Subcutaneous abdominal adipose tissue (tissue), 5 donors: ENCODE data around the gene BMI1.

Experiments used
- H3K27ac ChIP-seq: one replicate; pipeline ENCODE4 v1.7.0; 2013; ENCODE audit warnings: low read depth, mild to moderate bottlenecking, inconsistent platforms, low read length, moderate library complexity
- H3K27me3 ChIP-seq, 5 donors: one replicate each; pipeline ENCODE4 v1.7.0; 2013; ENCODE audit warnings: low read length in 5 of 5, inconsistent platforms in 1 of 5; ENCODE audit not compliant: control insufficient read depth in 5 of 5, insufficient read depth in 4 of 5
- H3K36me3 ChIP-seq, 5 donors: one replicate each; pipeline ENCODE4 v1.7.0; 2013; ENCODE audit warnings: low read length in 5 of 5; ENCODE audit not compliant: control insufficient read depth in 5 of 5, insufficient read depth in 5 of 5
- H3K4me1 ChIP-seq, 5 donors: one replicate each; pipeline ENCODE4 v1.7.0; 2013; ENCODE audit warnings: low read length in 5 of 5, mild to moderate bottlenecking in 3 of 5, moderate library complexity in 1 of 5; ENCODE audit not compliant: control insufficient read depth in 5 of 5, insufficient read depth in 5 of 5
- H3K4me3 ChIP-seq, 5 donors: one replicate each; pipeline ENCODE4 v1.7.0; 2013; ENCODE audit warnings: low read length in 5 of 5, low read depth in 1 of 5
- H3K9ac ChIP-seq, 5 donors: one replicate each; pipeline ENCODE4 v1.7.0; 2013; ENCODE audit warnings: low read length in 5 of 5, mild to moderate bottlenecking in 4 of 5, moderate library complexity in 3 of 5
- H3K9me3 ChIP-seq, 5 donors: one replicate each; pipeline ENCODE4 v1.7.0; 2013; ENCODE audit warnings: low read length in 5 of 5; ENCODE audit not compliant: control insufficient read depth in 5 of 5
- donor health status: healthy.
- donor health status: healthy.
- donor health status: healthy.
- donor health status: healthy.
- donor health status: healthy.

The BMI1 gene

GRCh38 chr10:22365233-22365632, 44.3 kb downstream of the BMI1 start:
- no peaks in the 10 kb centered on the region for H3K36me3 ChIP-seq
- no peak overlapping the region for H3K4me3 ChIP-seq
- no peak overlapping the region for H3K27ac ChIP-seq
- no peak overlapping the region for H3K9ac ChIP-seq
- H3K9me3 ChIP-seq, result no peaks in the 10 kb centered on the region
- H3K4me1 ChIP-seq, result peaks cover 0 to 2% (median 0%) of the 10 kb centered on the region in 5 donors
- no peaks in the 10 kb centered on the region for H3K27me3 ChIP-seq

DNA sequence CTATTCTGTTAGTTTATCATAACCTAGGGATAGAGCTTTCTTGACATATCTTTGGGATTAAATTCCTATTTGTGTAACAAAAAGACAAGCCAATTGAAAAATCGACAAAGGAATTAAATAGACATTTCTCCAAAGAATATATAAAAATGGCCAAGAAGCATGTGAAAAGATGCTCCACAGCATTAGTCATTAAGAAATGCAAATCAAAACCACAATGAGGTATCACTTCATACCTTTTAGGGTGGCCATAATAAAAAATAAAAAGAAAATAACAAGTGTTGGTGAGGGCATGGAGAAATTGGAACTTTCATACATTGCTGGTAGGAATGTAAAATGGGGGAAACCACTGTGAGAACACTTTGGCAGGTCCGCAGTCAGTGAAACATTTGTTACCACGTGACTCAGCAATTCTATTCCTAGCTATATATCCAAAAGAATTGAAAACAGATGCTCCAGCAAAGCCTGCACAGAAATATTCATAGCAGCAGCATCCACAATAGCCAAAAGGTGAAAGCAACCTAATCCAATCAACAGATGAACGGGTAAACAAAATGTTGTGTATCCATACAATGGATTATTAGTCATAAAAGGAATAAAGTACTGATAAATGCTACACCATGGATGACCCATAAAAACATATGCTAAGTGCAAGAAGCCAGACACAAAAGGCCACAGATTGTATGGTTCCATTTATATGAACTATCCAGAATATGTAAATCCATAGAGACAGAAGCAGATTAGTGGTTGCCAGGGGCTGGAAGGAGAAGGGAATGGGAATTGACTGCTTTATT, 44.9 kb downstream of the BMI1 start:
- Histone ChIP-seq H3K9ac (no peak overlapping the region), H3K36me3 (no peaks in the 10 kb centered on the region), H3K4me3 (no peak overlapping the region), H3K4me1 (peaks cover 0 to 2% (median 0%) of the 10 kb centered on the region in 5 donors), H3K9me3 (no peaks in the 10 kb centered on the region), H3K27ac (no peak overlapping the region), H3K27me3 (no peaks in the 10 kb centered on the region)

DNA sequence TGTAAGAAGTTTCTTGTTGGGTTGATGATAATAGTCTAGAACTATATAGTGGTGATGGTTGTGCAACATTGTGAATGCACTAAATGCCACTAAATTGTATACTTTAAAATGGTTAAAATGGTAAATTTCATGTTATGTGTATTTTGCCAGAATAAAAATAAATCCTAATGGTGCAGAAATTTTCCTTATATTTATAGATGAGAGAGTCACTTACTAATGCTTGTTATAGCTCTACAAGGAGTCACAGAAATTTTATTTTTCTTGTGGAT, 45.5 kb downstream of the BMI1 start:
- no peaks in the 10 kb centered on the region for H3K27me3 ChIP-seq
- H3K36me3 ChIP-seq, result no peaks in the 10 kb centered on the region
- H3K4me1 ChIP-seq, result peaks cover 0 to 2% (median 0%) of the 10 kb centered on the region in 5 donors
- H3K27ac ChIP-seq, result no peak overlapping the region
- H3K9me3 ChIP-seq, result no peaks in the 10 kb centered on the region
- no peak overlapping the region for H3K4me3 ChIP-seq
- H3K9ac ChIP-seq, result no peak overlapping the region

GRCh38 chr10:22366771-22367170, 45.9 kb downstream of the BMI1 start:
- Histone ChIP-seq H3K4me1 (peaks cover 0 to 2% (median 0%) of the 10 kb centered on the region in 5 donors), H3K36me3 (no peaks in the 10 kb centered on the region), H3K9ac (no peak overlapping the region), H3K9me3 (no peaks in the 10 kb centered on the region), H3K27me3 (no peaks in the 10 kb centered on the region), H3K4me3 (no peak overlapping the region), H3K27ac (no peak overlapping the region)

GRCh38 chr10:22367471-22367870, 46.6 kb downstream of the BMI1 start:
- Histone ChIP-seq H3K9ac (no peak overlapping the region), H3K9me3 (no peaks in the 10 kb centered on the region), H3K36me3 (no peaks in the 10 kb centered on the region), H3K27ac (no peak overlapping the region), H3K4me3 (no peak overlapping the region), H3K27me3 (peaks cover 0 to under 1% (median 0%) of the 10 kb centered on the region in 5 donors), H3K4me1 (peaks cover 0 to 2% (median 0%) of the 10 kb centered on the region in 5 donors)

DNA sequence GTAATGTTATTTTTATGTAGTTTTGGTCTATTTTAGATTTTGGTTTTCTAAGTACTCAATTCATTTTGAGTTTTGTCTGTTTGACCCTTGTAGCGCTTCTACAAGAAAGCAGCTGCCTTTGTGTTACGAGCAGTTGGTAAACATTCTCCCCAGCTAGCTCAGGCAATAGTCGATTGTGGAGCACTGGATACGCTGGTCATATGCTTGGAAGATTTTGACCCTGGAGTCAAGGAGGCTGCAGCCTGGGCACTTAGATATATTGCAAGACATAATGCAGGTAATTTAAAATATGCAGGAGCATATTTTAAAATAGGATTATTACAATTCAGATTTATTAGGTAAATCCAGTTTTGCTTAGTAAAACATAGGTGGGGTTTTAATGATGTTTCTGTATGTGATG, 47.5 kb downstream of the BMI1 start:
- Histone ChIP-seq H3K9ac (no peak overlapping the region), H3K4me1 (peaks cover 0 to 2% (median 0%) of the 10 kb centered on the region in 5 donors), H3K4me3 (no peak overlapping the region), H3K27me3 (peaks cover 0 to 2% (median 0%) of the 10 kb centered on the region in 5 donors), H3K27ac (no peak overlapping the region), H3K36me3 (no peaks in the 10 kb centered on the region), H3K9me3 (no peaks in the 10 kb centered on the region)

DNA sequence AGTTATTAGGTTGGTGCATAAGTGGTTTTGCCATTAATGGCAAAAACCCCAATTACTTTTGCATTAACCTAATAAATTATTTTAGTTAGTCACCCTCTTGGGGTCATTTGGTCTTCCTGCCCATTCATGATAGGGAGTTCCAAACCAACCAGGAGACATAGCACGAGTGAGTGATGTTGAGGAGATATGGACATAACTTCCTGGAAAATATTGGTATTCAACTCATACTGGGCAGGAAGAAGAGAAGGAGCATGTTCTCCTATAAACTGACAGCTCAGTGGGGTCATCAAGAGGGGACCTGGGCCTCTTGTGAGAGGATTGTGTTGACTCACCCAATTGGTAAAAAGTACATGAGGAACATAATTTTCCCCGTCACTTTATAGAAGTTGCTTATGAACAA, 48.1 kb downstream of the BMI1 start:
- Histone ChIP-seq H3K4me3 (no peak overlapping the region), H3K36me3 (no peaks in the 10 kb centered on the region)

GRCh38 chr10:22369434-22370072, 48.7 kb downstream of the BMI1 start:
- peaks cover 0 to 2% (median 0%) of the 10 kb centered on the region in 5 donors for H3K27me3 ChIP-seq
- H3K27ac ChIP-seq, result no peak overlapping the region
- no peak overlapping the region for H3K4me3 ChIP-seq
- no peak overlapping the region for H3K9ac ChIP-seq
- H3K9me3 ChIP-seq, result no peaks in the 10 kb centered on the region
- no peaks in the 10 kb centered on the region for H3K36me3 ChIP-seq
- peaks cover 0 to 2% (median 0%) of the 10 kb centered on the region in 5 donors for H3K4me1 ChIP-seq

More for the DNA sequence above, 48.1 kb downstream of the BMI1 start:
- Histone ChIP-seq H3K4me1 (peaks cover 0 to 2% (median 0%) of the 10 kb centered on the region in 5 donors), H3K27ac (no peak overlapping the region), H3K27me3 (peaks cover 0 to 2% (median 0%) of the 10 kb centered on the region in 5 donors), H3K9ac (no peak overlapping the region), H3K9me3 (no peaks in the 10 kb centered on the region)

GRCh38 chr10:22370320-22370719, 49.4 kb downstream of the BMI1 start:
- H3K9me3 ChIP-seq, result no peaks in the 10 kb centered on the region
- no peak overlapping the region for H3K4me3 ChIP-seq
- peaks cover 0 to 2% (median 0%) of the 10 kb centered on the region in 5 donors for H3K4me1 ChIP-seq
- H3K27me3 ChIP-seq, result peaks cover 0 to 2% (median 0%) of the 10 kb centered on the region in 5 donors
- no peak overlapping the region for H3K27ac ChIP-seq
- H3K36me3 ChIP-seq, result no peaks in the 10 kb centered on the region
- no peak overlapping the region for H3K9ac ChIP-seq

GRCh38 chr10:22372298-22372697, 51.4 kb downstream of the BMI1 start:
- H3K4me1 ChIP-seq, result peaks cover 0 to 2% (median 0%) of the 10 kb centered on the region in 5 donors
- H3K27me3 ChIP-seq, result peaks cover 0 to 4% (median 2%) of the 10 kb centered on the region in 5 donors
- H3K9ac ChIP-seq, result no peak overlapping the region
- no peak overlapping the region for H3K27ac ChIP-seq
- H3K4me3 ChIP-seq, result no peak overlapping the region
- no peaks in the 10 kb centered on the region for H3K9me3 ChIP-seq
- no peaks in the 10 kb centered on the region for H3K36me3 ChIP-seq
